PC-9 (cell line): ENCODE measurements around the gene SLC38A7. TPM values are rescaled to one million over a fixed set of nuclear protein-coding genes. Genes with fewer than 3 reads are reported as not detected.

Experiments
- BruUV-seq: library from RNA; stranded (reverse); fragments of 400-500 nt; replicated peaks from 2 replicates; lab custom pipeline; 2021; lab: Mats Ljungman, UMichigan
- CTCF ChIA-PET: fragments of 300-600 bp; sonication (Branson Sonifier 250); formaldehyde crosslinking; loops from one replicate; lab custom pipeline; 2022; ENCODE audit warnings: antibody characterized with exemption; lab: Charles Lee
- POLR2A ChIA-PET: fragments of 300-600 bp; sonication (Branson Sonifier 250); formaldehyde crosslinking; loops from one replicate; lab custom pipeline; 2022; ENCODE audit warnings: antibody characterized with exemption; ENCODE audit not compliant: unreplicated experiment; lab: Charles Lee
- DNase-seq, 2 experiments: peaks; one replicate each; pipeline versions ENCODE4 v3.0.0 to v3.0.0-alpha.2; 2015 to 2022; ENCODE audit warnings: mixed read lengths in 1 of 2
- H2AFZ ChIP-seq: fragments of 200-600 bp; sonication (generic); 2 replicates; pipeline ENCODE4 v1.8.1; 2017; ENCODE audit warnings: antibody characterized with exemption
- H3F3A ChIP-seq: fragments of 200-600 bp; sonication (generic); 2 replicates; pipeline ENCODE4 v1.8.1; 2017; ENCODE audit warnings: antibody characterized with exemption, mild to moderate bottlenecking, low read depth; ENCODE audit not compliant: insufficient read depth
- H3K27ac ChIP-seq: fragments of 200-600 bp; sonication (generic); 2 replicates; pipeline ENCODE4 v1.6.1; 2016; ENCODE audit warnings: mixed run types
- H3K27me3 ChIP-seq: fragments of 200-600 bp; sonication (generic); 2 replicates; pipeline ENCODE4 v1.6.1; 2016; ENCODE audit warnings: low read depth, mixed run types; ENCODE audit not compliant: insufficient read depth
- H3K36me3 ChIP-seq: fragments of 200-600 bp; sonication (generic); 2 replicates; pipeline ENCODE4 v1.6.1; 2016; ENCODE audit warnings: low read depth, mixed run types
- H3K4me1 ChIP-seq: fragments of 200-600 bp; sonication (generic); replicated peaks from 2 replicates; pipeline ENCODE4 v1.6.1; 2016; ENCODE audit warnings: mixed run types; ENCODE audit not compliant: insufficient read depth
- H3K4me2 ChIP-seq: fragments of 200-600 bp; sonication (generic); 2 replicates; pipeline ENCODE4 v1.6.1; 2017; ENCODE audit warnings: mixed run types
- H3K4me3 ChIP-seq: fragments of 200-600 bp; sonication (generic); 2 replicates; pipeline ENCODE4 v1.6.1; 2016; ENCODE audit warnings: mixed run types
- H3K79me2 ChIP-seq: fragments of 200-600 bp; sonication (generic); 2 replicates; pipeline ENCODE4 v1.6.1; 2017; ENCODE audit warnings: low read depth, mixed run types
- H3K9me2 ChIP-seq: fragments of 200-600 bp; sonication (generic); 2 replicates; pipeline ENCODE4 v1.8.1; 2017; ENCODE audit warnings: mild to moderate bottlenecking; ENCODE audit not compliant: insufficient read depth
- H3K9me3 ChIP-seq: fragments of 200-600 bp; sonication (generic); 2 replicates; pipeline ENCODE4 v1.8.1; 2016; ENCODE audit warnings: low read depth; ENCODE audit not compliant: insufficient read depth
- H4K20me1 ChIP-seq: fragments of 200-600 bp; sonication (generic); 2 replicates; pipeline ENCODE4 v1.8.1; 2017; ENCODE audit not compliant: insufficient read depth
- CTCF ChIP-seq: fragments of 200-600 bp; sonication (generic); conservative IDR thresholded peaks from 2 replicates; pipeline ENCODE4 v1.6.1; 2017; ENCODE audit warnings: mixed run types, antibody characterized with exemption, mild to moderate bottlenecking, moderate library complexity
- EZH2 ChIP-seq: fragments of 200-600 bp; sonication (generic); IDR thresholded peaks from 2 replicates; pipeline ENCODE4 v1.8.0; 2017; ENCODE audit warnings: antibody characterized with exemption, low read depth
- intact Hi-C: fragments of 100-400 bp; cut with micrococcal nuclease; formaldehyde crosslinking; loops from one replicate; pipeline ENCODE4 v1.10.0; 2022; ENCODE audit not compliant: unreplicated experiment
- total RNA-seq: library from RNA; stranded (reverse); gene quantifications from 2 replicates; pipeline ENCODE4 v1.2.3, GENCODE V29; 2021

SLC38A7 gene
- total RNA-seq, 1 experiment from 2014 or later, result 18.6 TPM

- intact Hi-C loops, result loop anchor here (10.0 kb wide), 1 partner anchor 122 kb away; the partner anchor contains the start of gene SETD6
These were observed 48.1 kb downstream of the SLC38A7 start for GRCh38 chr16:58636466-58636865.

GRCh38 chr16:58635502-58635901 lies 49.1 kb downstream of the SLC38A7 start:
- Histone ChIP-seq H3K36me3 (no peaks in the 10 kb centered on the region), H3K27me3 (no peaks in the 10 kb centered on the region), H3K4me3 (no peak overlapping the region), H3K4me1 (peaks cover 16% of the 10 kb centered on the region), H3K9me3 (no peaks in the 10 kb centered on the region), H3K79me2 (no peaks in the 10 kb centered on the region), H3K9me2 (no peaks in the 10 kb centered on the region), H2AFZ (no peak overlapping the region), H3K27ac (no peak overlapping the region), H4K20me1 (no peaks in the 10 kb centered on the region), H3F3A (peaks cover 8% of the 10 kb centered on the region), H3K4me2 (no peak overlapping the region)
- DNase-seq, result no peak
- ChIA-PET CTCF (no interaction called here), POLR2A (interaction anchor here (0.6 kb wide), 1 partner anchor 38 kb away, joined by 10 read pairs; no protein-coding TSS in a partner anchor)
- intact Hi-C loops, result loop anchor here (10.0 kb wide), 1 partner anchor 121 kb away; the partner anchor contains the start of gene SETD6
- BruUV-seq, result no TSS peak
- no peak for TF ChIP-seq CTCF
- no peak for TF ChIP-seq EZH2

More at GRCh38 chr16:58636466-58636865, 48.1 kb downstream of the SLC38A7 start:
- no TSS peak for BruUV-seq
- TF ChIP-seq EZH2 (no peak), CTCF (no peak)
- H3K27me3 ChIP-seq, result no peaks in the 10 kb centered on the region
- H3K79me2 ChIP-seq, result no peaks in the 10 kb centered on the region
- H3K27ac ChIP-seq, result no peak overlapping the region
- H3K36me3 ChIP-seq, result no peaks in the 10 kb centered on the region
- H3K9me2 ChIP-seq, result no peaks in the 10 kb centered on the region
- no peak overlapping the region for H3K4me3 ChIP-seq
- no peak for DNase-seq
- ChIA-PET POLR2A (interaction anchor here (0.6 kb wide), 1 partner anchor 51 kb away, joined by 5 read pairs; no protein-coding TSS in a partner anchor), CTCF (no interaction called here)
- no peaks in the 10 kb centered on the region for H3K9me3 ChIP-seq
- no peak overlapping the region for H3K4me2 ChIP-seq
- no peak overlapping the region for H2AFZ ChIP-seq
- no peaks in the 10 kb centered on the region for H4K20me1 ChIP-seq
- peaks cover 8% of the 10 kb centered on the region for H3F3A ChIP-seq
- H3K4me1 ChIP-seq, result peaks cover 13% of the 10 kb centered on the region

GRCh38 chr16:58634265-58634802 lies 50.2 kb downstream of the SLC38A7 start:
- no peak overlapping the region for H3K27ac ChIP-seq

More at GRCh38 chr16:58634265-58634802, 50.2 kb downstream of the SLC38A7 start:
- ChIA-PET CTCF (no interaction called here), POLR2A (no interaction called here)
- BruUV-seq, result no TSS peak
- Histone ChIP-seq H4K20me1 (no peaks in the 10 kb centered on the region), H3K4me2 (no peak overlapping the region), H3K36me3 (no peaks in the 10 kb centered on the region), H2AFZ (no peak overlapping the region), H3K79me2 (peaks cover 3% of the 10 kb centered on the region), H3K27me3 (no peaks in the 10 kb centered on the region), H3K4me1 (peaks cover 17% of the 10 kb centered on the region), H3K4me3 (no peak overlapping the region), H3K9me3 (no peaks in the 10 kb centered on the region), H3K9me2 (no peaks in the 10 kb centered on the region), H3F3A (peaks cover 8% of the 10 kb centered on the region)
- DNase-seq, result no peak
- TF ChIP-seq CTCF, result no peak
- no peak for TF ChIP-seq EZH2
- intact Hi-C loops, result loop anchor here (10.0 kb wide), 1 partner anchor 120 kb away; the partner anchor contains the start of gene SETD6
